ENCODE results near the gene CCL3.

DNA sequence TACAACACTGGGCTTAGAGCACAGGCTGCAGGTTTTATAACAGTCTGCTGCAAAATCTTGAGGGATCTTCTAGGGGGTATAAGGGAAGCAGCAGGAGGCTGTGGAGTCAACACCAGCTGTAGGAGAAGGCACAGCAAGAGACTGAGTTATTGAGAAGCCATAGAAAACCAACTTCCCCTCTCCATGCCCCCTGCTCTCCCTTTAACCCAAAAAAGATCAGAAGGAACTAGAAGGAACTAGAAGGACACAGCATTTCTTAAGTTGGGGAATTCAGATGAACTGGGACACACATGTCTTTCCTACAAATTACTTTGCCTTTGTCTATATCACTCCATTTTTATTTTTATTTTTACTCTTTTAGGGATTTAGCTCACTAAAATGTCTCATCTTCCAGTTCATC, 32.0 kb downstream of the CCL3 start:
- TF ChIP-seq, protein P1, sequence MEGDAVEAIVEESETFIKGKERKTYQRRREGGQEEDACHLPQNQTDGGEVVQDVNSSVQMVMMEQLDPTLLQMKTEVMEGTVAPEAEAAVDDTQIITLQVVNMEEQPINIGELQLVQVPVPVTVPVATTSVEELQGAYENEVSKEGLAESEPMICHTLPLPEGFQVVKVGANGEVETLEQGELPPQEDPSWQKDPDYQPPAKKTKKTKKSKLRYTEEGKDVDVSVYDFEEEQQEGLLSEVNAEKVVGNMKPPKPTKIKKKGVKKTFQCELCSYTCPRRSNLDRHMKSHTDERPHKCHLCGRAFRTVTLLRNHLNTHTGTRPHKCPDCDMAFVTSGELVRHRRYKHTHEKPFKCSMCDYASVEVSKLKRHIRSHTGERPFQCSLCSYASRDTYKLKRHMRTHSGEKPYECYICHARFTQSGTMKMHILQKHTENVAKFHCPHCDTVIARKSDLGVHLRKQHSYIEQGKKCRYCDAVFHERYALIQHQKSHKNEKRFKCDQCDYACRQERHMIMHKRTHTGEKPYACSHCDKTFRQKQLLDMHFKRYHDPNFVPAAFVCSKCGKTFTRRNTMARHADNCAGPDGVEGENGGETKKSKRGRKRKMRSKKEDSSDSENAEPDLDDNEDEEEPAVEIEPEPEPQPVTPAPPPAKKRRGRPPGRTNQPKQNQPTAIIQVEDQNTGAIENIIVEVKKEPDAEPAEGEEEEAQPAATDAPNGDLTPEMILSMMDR (IDR thresholded peaks at IDR 0.05; ENCODE audit: extremely low read depth in 1 of 2, insufficient read depth in 1 of 2, low read depth in 1 of 2, low read length in 2 of 2) = no peak
- TF ChIP-seq POLR2A (IDR thresholded peaks at IDR 0.05; ENCODE audit: low read depth, low read length) = no peak
- no peak for TF ChIP-seq JUN (IDR thresholded peaks at IDR 0.05; ENCODE audit: borderline replicate concordance, insufficient read depth, insufficient read length, low read depth)
- TF ChIP-seq GATA2 (IDR thresholded peaks at IDR 0.05; ENCODE audit: insufficient read depth, insufficient read length, low read depth, low read length) = no peak
